ENCODE measurements around the gene ACSF3.

GRCh38 chr16:89132194-89133005 is 38.7 kb downstream of the ACSF3 start:
- TF ChIP-seq CTCF (tag by site-specific recombination; IDR thresholded peaks at IDR 0.05): no peak
- no peak for TF ChIP-seq ZBTB1 (tag by site-specific recombination; IDR thresholded peaks at IDR 0.05)
- TF ChIP-seq ZNF169 (tag by site-specific recombination; IDR thresholded peaks at IDR 0.05): no peak
